GM21367 (cell line): ENCODE results near the gene POU2F1.
A peak's percentile ranks its signal among the peaks of the same experiment; 100 is the strongest.

Experiments used
- ATAC-seq: cut with Tn5 transposase; IDR thresholded peaks from one replicate; pipeline ENCODE4 v1.9.1; 2021; ENCODE audit not compliant: unreplicated experiment

The POU2F1 gene

GRCh38 chr1:167270349-167271092, 49.8 kb downstream of the POU2F1 start:
- no peak for ATAC-seq

- no peak for ATAC-seq
Measured at GRCh38 chr1:167272369-167272957, 51.8 kb downstream of the POU2F1 start.

- ATAC-seq = no peak
Measured at GRCh38 chr1:167273027-167273800, 52.5 kb downstream of the POU2F1 start.

GRCh38 chr1:167274061-167274460, 53.4 kb downstream of the POU2F1 start:
- ATAC-seq = no peak

GRCh38 chr1:167276969-167277368, 56.3 kb downstream of the POU2F1 start:
- peak; percentile 93 for ATAC-seq

- no peak for ATAC-seq
Measured at GRCh38 chr1:167278497-167278896, 57.8 kb downstream of the POU2F1 start.

- no peak for ATAC-seq
Measured at GRCh38 chr1:167280912-167281311, 60.2 kb downstream of the POU2F1 start.

GRCh38 chr1:167288390-167289074, 67.8 kb downstream of the POU2F1 start:
- ATAC-seq = no peak

GRCh38 chr1:167289075-167289442, 68.4 kb downstream of the POU2F1 start:
- ATAC-seq = no peak

- ATAC-seq = no peak
Measured at GRCh38 chr1:167289966-167290365, 69.3 kb downstream of the POU2F1 start.

- ATAC-seq = no peak
Measured at GRCh38 chr1:167291539-167292185, 71.0 kb downstream of the POU2F1 start.

- no peak for ATAC-seq
Measured at GRCh38 chr1:167292216-167292615, 71.5 kb downstream of the POU2F1 start.

GRCh38 chr1:167293057-167293456, 72.4 kb downstream of the POU2F1 start:
- no peak for ATAC-seq

GRCh38 chr1:167294528-167294927, 73.8 kb downstream of the POU2F1 start:
- ATAC-seq = no peak

GRCh38 chr1:167297222-167298214, 76.8 kb downstream of the POU2F1 start:
- ATAC-seq = no peak

GRCh38 chr1:167298325-167298724, 77.6 kb downstream of the POU2F1 start:
- ATAC-seq = no peak

- ATAC-seq = no peak
Measured at GRCh38 chr1:167301355-167301754, 80.7 kb downstream of the POU2F1 start.

GRCh38 chr1:167304165-167304564, 83.5 kb downstream of the POU2F1 start:
- ATAC-seq = no peak

GRCh38 chr1:167305059-167305705, 84.5 kb downstream of the POU2F1 start:
- no peak for ATAC-seq
